PC-9 (cell line): ENCODE data around the gene CHSY3. TPM values are rescaled to one million over a fixed set of nuclear protein-coding genes. Genes with fewer than 3 reads are reported as not detected.

ENCODE experiments used
- BruUV-seq: library from RNA; stranded (reverse); fragments of 400-500 nt; replicated peaks from 2 replicates; lab custom pipeline; 2021; lab: Mats Ljungman, UMichigan
- CTCF ChIA-PET: fragments of 300-600 bp; sonication (Branson Sonifier 250); formaldehyde crosslinking; loops from one replicate; lab custom pipeline; 2022; ENCODE audit warnings: antibody characterized with exemption; lab: Charles Lee
- POLR2A ChIA-PET: fragments of 300-600 bp; sonication (Branson Sonifier 250); formaldehyde crosslinking; loops from one replicate; lab custom pipeline; 2022; ENCODE audit warnings: antibody characterized with exemption; ENCODE audit not compliant: unreplicated experiment; lab: Charles Lee
- DNase-seq, 2 experiments: peaks; one replicate each; pipeline versions ENCODE4 v3.0.0 to v3.0.0-alpha.2; 2015 to 2022; ENCODE audit warnings: mixed read lengths in 1 of 2
- H2AFZ ChIP-seq: fragments of 200-600 bp; sonication (generic); 2 replicates; pipeline ENCODE4 v1.8.1; 2017; ENCODE audit warnings: antibody characterized with exemption
- H3F3A ChIP-seq: fragments of 200-600 bp; sonication (generic); 2 replicates; pipeline ENCODE4 v1.8.1; 2017; ENCODE audit warnings: antibody characterized with exemption, mild to moderate bottlenecking, low read depth; ENCODE audit not compliant: insufficient read depth
- H3K27ac ChIP-seq: fragments of 200-600 bp; sonication (generic); 2 replicates; pipeline ENCODE4 v1.6.1; 2016; ENCODE audit warnings: mixed run types
- H3K27me3 ChIP-seq: fragments of 200-600 bp; sonication (generic); 2 replicates; pipeline ENCODE4 v1.6.1; 2016; ENCODE audit warnings: low read depth, mixed run types; ENCODE audit not compliant: insufficient read depth
- H3K36me3 ChIP-seq: fragments of 200-600 bp; sonication (generic); 2 replicates; pipeline ENCODE4 v1.6.1; 2016; ENCODE audit warnings: low read depth, mixed run types
- H3K4me1 ChIP-seq: fragments of 200-600 bp; sonication (generic); replicated peaks from 2 replicates; pipeline ENCODE4 v1.6.1; 2016; ENCODE audit warnings: mixed run types; ENCODE audit not compliant: insufficient read depth
- H3K4me2 ChIP-seq: fragments of 200-600 bp; sonication (generic); 2 replicates; pipeline ENCODE4 v1.6.1; 2017; ENCODE audit warnings: mixed run types
- H3K4me3 ChIP-seq: fragments of 200-600 bp; sonication (generic); 2 replicates; pipeline ENCODE4 v1.6.1; 2016; ENCODE audit warnings: mixed run types
- H3K79me2 ChIP-seq: fragments of 200-600 bp; sonication (generic); 2 replicates; pipeline ENCODE4 v1.6.1; 2017; ENCODE audit warnings: low read depth, mixed run types
- H3K9me2 ChIP-seq: fragments of 200-600 bp; sonication (generic); 2 replicates; pipeline ENCODE4 v1.8.1; 2017; ENCODE audit warnings: mild to moderate bottlenecking; ENCODE audit not compliant: insufficient read depth
- H3K9me3 ChIP-seq: fragments of 200-600 bp; sonication (generic); 2 replicates; pipeline ENCODE4 v1.8.1; 2016; ENCODE audit warnings: low read depth; ENCODE audit not compliant: insufficient read depth
- H4K20me1 ChIP-seq: fragments of 200-600 bp; sonication (generic); 2 replicates; pipeline ENCODE4 v1.8.1; 2017; ENCODE audit not compliant: insufficient read depth
- CTCF ChIP-seq: fragments of 200-600 bp; sonication (generic); conservative IDR thresholded peaks from 2 replicates; pipeline ENCODE4 v1.6.1; 2017; ENCODE audit warnings: mixed run types, antibody characterized with exemption, mild to moderate bottlenecking, moderate library complexity
- EZH2 ChIP-seq: fragments of 200-600 bp; sonication (generic); IDR thresholded peaks from 2 replicates; pipeline ENCODE4 v1.8.0; 2017; ENCODE audit warnings: antibody characterized with exemption, low read depth
- intact Hi-C: fragments of 100-400 bp; cut with micrococcal nuclease; formaldehyde crosslinking; loops from one replicate; pipeline ENCODE4 v1.10.0; 2022; ENCODE audit not compliant: unreplicated experiment
- total RNA-seq: library from RNA; stranded (reverse); gene quantifications from 2 replicates; pipeline ENCODE4 v1.2.3, GENCODE V29; 2021

CHSY3 gene
- total RNA-seq, 1 experiment from 2014 or later = 0.17 TPM

GRCh38 chr5:129991780-129992179, 87.5 kb downstream of the CHSY3 start:
- H3K9me2 ChIP-seq = no peaks in the 10 kb centered on the region
- no peaks in the 10 kb centered on the region for H3K27me3 ChIP-seq
- POLR2A ChIA-PET = interaction anchor here (0.7 kb wide), 1 partner anchor 9 kb away, joined by 4 read pairs; no protein-coding TSS in a partner anchor
- DNase-seq = no peak
- H3K79me2 ChIP-seq = no peaks in the 10 kb centered on the region
- no peak overlapping the region for H3K4me3 ChIP-seq
- no peaks in the 10 kb centered on the region for H3K4me1 ChIP-seq
- no peaks in the 10 kb centered on the region for H3K36me3 ChIP-seq
- TF ChIP-seq EZH2 (no peak), CTCF (no peak)
- intact Hi-C loops = no loop called here
- H3K9me3 ChIP-seq = no peaks in the 10 kb centered on the region
- no peak overlapping the region for H2AFZ ChIP-seq
- H3K4me2 ChIP-seq = no peak overlapping the region
- H3K27ac ChIP-seq = no peak overlapping the region
- CTCF ChIA-PET = no interaction called here
- no peaks in the 10 kb centered on the region for H3F3A ChIP-seq
- H4K20me1 ChIP-seq = no peaks in the 10 kb centered on the region
- no TSS peak for BruUV-seq

GRCh38 chr5:129996896-129997295, 92.6 kb downstream of the CHSY3 start:
- Histone ChIP-seq H3K4me2 (no peak overlapping the region), H3K27ac (no peak overlapping the region), H3K9me3 (no peaks in the 10 kb centered on the region), H4K20me1 (no peaks in the 10 kb centered on the region), H3K27me3 (no peaks in the 10 kb centered on the region), H3K79me2 (no peaks in the 10 kb centered on the region), H3K4me1 (no peaks in the 10 kb centered on the region), H3K9me2 (no peaks in the 10 kb centered on the region), H3F3A (no peaks in the 10 kb centered on the region), H3K36me3 (no peaks in the 10 kb centered on the region), H2AFZ (no peak overlapping the region), H3K4me3 (no peak overlapping the region)
- CTCF ChIA-PET = interaction anchor here (0.6 kb wide), 1 partner anchor 116 kb away, joined by 3 read pairs; no protein-coding TSS in a partner anchor
- BruUV-seq = no TSS peak
- POLR2A ChIA-PET = no interaction called here
- intact Hi-C loops = no loop called here
- peak in 1 of 2 experiments; percentile 36 for DNase-seq
- no peak for TF ChIP-seq CTCF
- no peak for TF ChIP-seq EZH2

GRCh38 chr5:130000460-130000859, 96.2 kb downstream of the CHSY3 start:
- TF ChIP-seq EZH2 (no peak), CTCF (no peak)
- H3F3A ChIP-seq = no peaks in the 10 kb centered on the region
- no peak for DNase-seq
- ChIA-PET POLR2A (interaction anchor here (0.7 kb wide), 1 partner anchor 19 kb away, joined by 9 read pairs; no protein-coding TSS in a partner anchor), CTCF (no interaction called here)
- H3K36me3 ChIP-seq = no peaks in the 10 kb centered on the region
- no peaks in the 10 kb centered on the region for H4K20me1 ChIP-seq
- BruUV-seq = no TSS peak
- H3K27ac ChIP-seq = no peak overlapping the region
- H2AFZ ChIP-seq = no peak overlapping the region
- no peak overlapping the region for H3K4me3 ChIP-seq
- H3K27me3 ChIP-seq = no peaks in the 10 kb centered on the region
- no peak overlapping the region for H3K4me2 ChIP-seq
- no peaks in the 10 kb centered on the region for H3K4me1 ChIP-seq
- H3K9me3 ChIP-seq = no peaks in the 10 kb centered on the region
- intact Hi-C loops = no loop called here
- no peaks in the 10 kb centered on the region; the same call in none of the 2 replicates for H3K9me2 ChIP-seq
- H3K79me2 ChIP-seq = no peaks in the 10 kb centered on the region
